Activated CD8-positive, alpha-beta memory T cell treated with anti-CD3 and anti-CD28 coated beads for 48 hours (primary cell): ENCODE data around the gene PRKACB.
"Not testable (repeated sequence)": the region's sequence is repeated elsewhere in the genome, so short reads cannot be mapped to it uniquely, and the experiment has no call there.

Experiments
- DNase-seq, 3 experiments: peaks; one replicate each; pipeline ENCODE4 v3.0.0-alpha.2; 2020; ENCODE audit warnings: low read depth in 2 of 3, low spot score in 2 of 3

The PRKACB gene

GRCh38 chr1:84214115-84214956 lies 70.3 kb downstream of the PRKACB start:
- no peak for DNase-seq

- DNase-seq = no peak
Measured at GRCh38 chr1:84217239-84217638, 73.2 kb downstream of the PRKACB start.

- DNase-seq = no peak
Measured at GRCh38 chr1:84223751-84224432, 79.8 kb downstream of the PRKACB start.

GRCh38 chr1:84224905-84225304 lies 80.8 kb downstream of the PRKACB start:
- DNase-seq = no peak

- DNase-seq = no peak
Measured at GRCh38 chr1:84225646-84226045, 81.6 kb downstream of the PRKACB start.

- not testable (repeated sequence) for DNase-seq
Measured at GRCh38 chr1:84232676-84233075, 88.6 kb downstream of the PRKACB start.

GRCh38 chr1:84236256-84236655 lies 92.2 kb downstream of the PRKACB start:
- no peak for DNase-seq

GRCh38 chr1:84242641-84243040 lies 98.6 kb downstream of the PRKACB start:
- DNase-seq = no peak

GRCh38 chr1:84245563-84245962 lies 101.5 kb downstream of the PRKACB start:
- no peak for DNase-seq

- no peak for DNase-seq
Measured at GRCh38 chr1:84246213-84246612, 102.1 kb downstream of the PRKACB start.

GRCh38 chr1:84247425-84248220 lies 103.6 kb downstream of the PRKACB start:
- DNase-seq = no peak

- no peak for DNase-seq
Measured at GRCh38 chr1:84250668-84251067, 106.6 kb downstream of the PRKACB start.

- DNase-seq = no peak
Measured at GRCh38 chr1:84253036-84253435, 109.0 kb downstream of the PRKACB start.

- no peak for DNase-seq
Measured at GRCh38 chr1:84253891-84254290, 109.8 kb downstream of the PRKACB start.

GRCh38 chr1:84254703-84255238 lies 110.7 kb downstream of the PRKACB start:
- no peak for DNase-seq

GRCh38 chr1:84255582-84255981 lies 111.5 kb downstream of the PRKACB start:
- no peak for DNase-seq

GRCh38 chr1:84257617-84258016 lies 113.5 kb downstream of the PRKACB start:
- no peak for DNase-seq

- no peak for DNase-seq
Measured at GRCh38 chr1:84259376-84259775, 115.3 kb downstream of the PRKACB start.

- no peak for DNase-seq
Measured at GRCh38 chr1:84259989-84260388, 115.9 kb downstream of the PRKACB start.

GRCh38 chr1:84260852-84261518 lies 116.9 kb downstream of the PRKACB start:
- no peak for DNase-seq

- DNase-seq = no peak
Measured at GRCh38 chr1:84264961-84265360, 120.9 kb downstream of the PRKACB start.
